Measurements from ENCODE around the gene ZNF518B.

The ZNF518B gene

GRCh38 chr4:10457255-10457801 lies at the start of gene ZNF518B:
Gene ZNF518B (minus strand): TSS chr4:10457426. CDS start chr4:10446328, 11,098 bp downstream.
- peaks cover 75% of the 10 kb centered on the region for H3K27me3 ChIP-seq (ENCODE audit: control insufficient read depth, insufficient read depth, low read length)
- peak within 1 kb of the TSS; percentile 78 for H3K4me3 ChIP-seq (ENCODE audit: low read length)
- peak within 1 kb of the TSS; percentile 51 for H3K9ac ChIP-seq (ENCODE audit: low read length)
- no peaks in the 10 kb centered on the region for H3K9me3 ChIP-seq (ENCODE audit: control insufficient read depth, low read depth, low read length)
- H3K27ac ChIP-seq (ENCODE audit: low read length) = no peak within 1 kb of the TSS
- peaks cover 4% of the 10 kb centered on the region for H3K36me3 ChIP-seq (ENCODE audit: control insufficient read depth, low read depth, low read length)
- H3K4me1 ChIP-seq (ENCODE audit: control insufficient read depth, low read depth, low read length) = peaks cover 19% of the 10 kb centered on the region

DNA sequence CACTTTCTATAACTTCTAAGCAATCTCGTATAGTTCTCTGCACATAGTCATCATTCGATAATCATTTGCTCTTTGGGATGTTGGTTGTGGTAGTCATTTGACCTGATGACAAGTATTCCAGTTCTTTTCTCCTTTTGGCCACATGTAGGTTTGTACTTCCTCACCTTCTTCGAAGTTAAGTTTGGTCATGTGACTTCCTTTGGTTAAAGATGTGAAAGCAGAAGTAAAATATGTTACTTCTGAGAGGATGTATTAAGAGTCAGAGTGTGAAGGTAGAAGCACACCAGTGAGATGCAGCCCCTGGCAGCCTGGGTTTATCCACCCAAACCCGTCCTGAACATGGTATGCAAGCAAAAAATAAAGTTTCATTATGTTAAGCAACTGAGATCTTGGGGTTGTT lies 48.9 kb upstream of the ZNF518B start:
- no peak overlapping the region for H3K27ac ChIP-seq (ENCODE audit: low read length)
- H3K27me3 ChIP-seq (ENCODE audit: control insufficient read depth, insufficient read depth, low read length) = no peaks in the 10 kb centered on the region
- H3K36me3 ChIP-seq (ENCODE audit: control insufficient read depth, low read depth, low read length) = no peaks in the 10 kb centered on the region
- H3K9ac ChIP-seq (ENCODE audit: low read length) = no peak overlapping the region
- peaks cover 2% of the 10 kb centered on the region for H3K4me1 ChIP-seq (ENCODE audit: control insufficient read depth, low read depth, low read length)
- no peaks in the 10 kb centered on the region for H3K9me3 ChIP-seq (ENCODE audit: control insufficient read depth, low read depth, low read length)
- no peak overlapping the region for H3K4me3 ChIP-seq (ENCODE audit: low read length)

GRCh38 chr4:10504570-10505179 lies 47.4 kb upstream of the ZNF518B start:
- peaks cover 7% of the 10 kb centered on the region for H3K4me1 ChIP-seq (ENCODE audit: control insufficient read depth, low read depth, low read length)
- no peak overlapping the region for H3K27ac ChIP-seq (ENCODE audit: low read length)
- no peak overlapping the region for H3K4me3 ChIP-seq (ENCODE audit: low read length)
- no peak overlapping the region for H3K9ac ChIP-seq (ENCODE audit: low read length)
- H3K36me3 ChIP-seq (ENCODE audit: control insufficient read depth, low read depth, low read length) = no peaks in the 10 kb centered on the region
- peaks cover 11% of the 10 kb centered on the region for H3K27me3 ChIP-seq (ENCODE audit: control insufficient read depth, insufficient read depth, low read length)
- H3K9me3 ChIP-seq (ENCODE audit: control insufficient read depth, low read depth, low read length) = no peaks in the 10 kb centered on the region

DNA sequence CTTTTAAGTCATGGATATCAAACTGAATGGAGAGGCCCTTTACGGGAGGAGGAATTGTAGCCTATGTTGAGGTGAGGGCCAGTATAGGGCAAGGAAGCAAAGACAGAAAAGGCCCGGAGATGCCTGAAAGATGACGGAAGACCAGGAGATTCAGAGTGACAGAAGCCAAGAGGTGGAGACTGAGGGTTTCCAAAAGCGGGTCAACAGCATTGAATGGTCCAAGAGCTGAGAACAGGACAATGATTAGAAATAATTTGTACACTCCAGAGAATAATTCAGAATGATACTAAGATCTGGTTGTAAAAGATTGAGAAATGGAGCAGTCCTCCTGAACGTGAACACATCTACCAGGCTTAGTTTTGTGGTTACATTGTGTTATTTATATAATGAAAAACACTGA lies 45.5 kb upstream of the ZNF518B start:
- H3K4me3 ChIP-seq (ENCODE audit: low read length) = no peak overlapping the region
- no peak overlapping the region for H3K27ac ChIP-seq (ENCODE audit: low read length)
- H3K9me3 ChIP-seq (ENCODE audit: control insufficient read depth, low read depth, low read length) = no peaks in the 10 kb centered on the region
- H3K9ac ChIP-seq (ENCODE audit: low read length) = no peak overlapping the region
- H3K27me3 ChIP-seq (ENCODE audit: control insufficient read depth, insufficient read depth, low read length) = peaks cover 20% of the 10 kb centered on the region
- H3K36me3 ChIP-seq (ENCODE audit: control insufficient read depth, low read depth, low read length) = no peaks in the 10 kb centered on the region
- H3K4me1 ChIP-seq (ENCODE audit: control insufficient read depth, low read depth, low read length) = peaks cover 14% of the 10 kb centered on the region

DNA sequence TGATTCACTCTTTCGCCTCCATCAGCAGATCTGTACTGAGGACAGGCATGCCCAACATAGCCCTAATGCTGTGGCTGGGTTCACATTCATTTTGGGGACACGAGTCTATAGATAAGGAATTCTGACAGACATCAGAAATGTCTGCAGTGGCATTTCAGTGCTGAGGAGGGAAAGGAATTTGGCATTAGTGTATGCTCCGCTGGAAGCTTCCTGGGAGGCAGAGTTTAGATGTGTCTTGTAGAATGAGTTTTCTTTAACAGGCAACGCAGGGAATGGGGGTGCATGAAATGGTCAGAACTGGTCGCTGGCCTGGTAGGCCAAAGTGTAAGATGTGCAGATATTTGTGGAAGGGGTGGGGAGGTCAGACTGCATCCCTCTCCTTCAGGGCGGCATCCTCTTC lies 43.5 kb upstream of the ZNF518B start:
- peaks cover 24% of the 10 kb centered on the region for H3K27me3 ChIP-seq (ENCODE audit: control insufficient read depth, insufficient read depth, low read length)
- H3K4me1 ChIP-seq (ENCODE audit: control insufficient read depth, low read depth, low read length) = peaks cover 31% of the 10 kb centered on the region
- H3K9ac ChIP-seq (ENCODE audit: low read length) = no peak overlapping the region
- H3K9me3 ChIP-seq (ENCODE audit: control insufficient read depth, low read depth, low read length) = no peaks in the 10 kb centered on the region
- H3K36me3 ChIP-seq (ENCODE audit: control insufficient read depth, low read depth, low read length) = no peaks in the 10 kb centered on the region
- no peak overlapping the region for H3K27ac ChIP-seq (ENCODE audit: low read length)
- no peak overlapping the region for H3K4me3 ChIP-seq (ENCODE audit: low read length)

- no peak overlapping the region for H3K9ac ChIP-seq (ENCODE audit: low read length)
- H3K27me3 ChIP-seq (ENCODE audit: control insufficient read depth, insufficient read depth, low read length) = peaks cover 63% of the 10 kb centered on the region
- peak overlapping the region; percentile 29 for H3K4me3 ChIP-seq (ENCODE audit: low read length)
- no peaks in the 10 kb centered on the region for H3K36me3 ChIP-seq (ENCODE audit: control insufficient read depth, low read depth, low read length)
- H3K9me3 ChIP-seq (ENCODE audit: control insufficient read depth, low read depth, low read length) = no peaks in the 10 kb centered on the region
- H3K27ac ChIP-seq (ENCODE audit: low read length) = no peak overlapping the region
- peaks cover 41% of the 10 kb centered on the region for H3K4me1 ChIP-seq (ENCODE audit: control insufficient read depth, low read depth, low read length)
These were observed 39.0 kb upstream of the ZNF518B start for GRCh38 chr4:10496200-10496599.

DNA sequence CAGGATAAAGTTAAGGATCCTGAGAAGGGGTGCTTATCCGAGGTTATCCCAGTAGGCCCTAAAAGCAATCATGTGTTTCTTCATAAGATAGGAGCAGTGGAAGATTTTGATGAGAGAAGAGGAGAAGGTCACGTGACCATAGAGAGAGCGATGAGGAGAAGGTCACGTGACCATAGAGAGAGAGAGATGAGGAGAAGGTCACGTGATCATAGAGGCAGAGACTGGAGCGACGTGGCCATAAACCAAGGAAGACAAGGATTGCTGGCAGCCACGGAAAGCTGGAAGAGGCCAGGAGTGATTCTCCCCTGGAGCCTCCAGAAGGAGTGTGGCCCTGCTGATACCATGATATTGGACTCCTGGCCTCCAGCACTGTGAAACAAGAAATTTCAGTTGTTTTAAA lies 38.4 kb upstream of the ZNF518B start:
- peak overlapping the region; percentile 29 for H3K4me3 ChIP-seq (ENCODE audit: low read length)
- H3K4me1 ChIP-seq (ENCODE audit: control insufficient read depth, low read depth, low read length) = peaks cover 35% of the 10 kb centered on the region
- no peak overlapping the region for H3K9ac ChIP-seq (ENCODE audit: low read length)
- H3K9me3 ChIP-seq (ENCODE audit: control insufficient read depth, low read depth, low read length) = no peaks in the 10 kb centered on the region
- H3K36me3 ChIP-seq (ENCODE audit: control insufficient read depth, low read depth, low read length) = no peaks in the 10 kb centered on the region
- no peak overlapping the region for H3K27ac ChIP-seq (ENCODE audit: low read length)
- H3K27me3 ChIP-seq (ENCODE audit: control insufficient read depth, insufficient read depth, low read length) = peaks cover 61% of the 10 kb centered on the region

DNA sequence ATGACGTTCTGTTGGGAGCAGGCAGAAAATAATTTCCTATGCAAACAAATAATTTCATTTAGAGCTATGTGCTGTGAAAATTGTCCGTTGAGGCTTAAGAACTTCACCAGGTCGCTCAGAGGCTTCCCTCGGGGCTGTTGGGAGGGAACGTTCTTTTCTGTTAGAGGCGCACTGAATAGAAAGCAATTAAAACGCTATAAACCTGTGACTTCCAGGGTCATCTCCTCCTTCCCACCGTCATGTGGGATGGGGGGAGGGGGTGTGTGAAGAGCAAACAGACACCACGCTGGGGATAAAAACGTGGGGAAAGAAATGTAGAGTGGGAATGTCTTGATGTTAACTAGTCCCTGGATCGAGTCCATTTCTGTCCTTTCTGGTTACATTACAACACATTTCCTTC lies 35.2 kb upstream of the ZNF518B start:
- no peaks in the 10 kb centered on the region for H3K9me3 ChIP-seq (ENCODE audit: control insufficient read depth, low read depth, low read length)

GRCh38 chr4:10491401-10491800 lies 34.2 kb upstream of the ZNF518B start:
- no peak overlapping the region for H3K9ac ChIP-seq (ENCODE audit: low read length)
- H3K36me3 ChIP-seq (ENCODE audit: control insufficient read depth, low read depth, low read length) = no peaks in the 10 kb centered on the region
- H3K4me3 ChIP-seq (ENCODE audit: low read length) = no peak overlapping the region
- no peaks in the 10 kb centered on the region for H3K9me3 ChIP-seq (ENCODE audit: control insufficient read depth, low read depth, low read length)
- peaks cover 15% of the 10 kb centered on the region for H3K4me1 ChIP-seq (ENCODE audit: control insufficient read depth, low read depth, low read length)
- peaks cover 39% of the 10 kb centered on the region for H3K27me3 ChIP-seq (ENCODE audit: control insufficient read depth, insufficient read depth, low read length)
- H3K27ac ChIP-seq (ENCODE audit: low read length) = no peak overlapping the region

More for the DNA sequence above, 35.2 kb upstream of the ZNF518B start:
- Histone ChIP-seq H3K4me3 (ENCODE audit: low read length) (no peak overlapping the region), H3K4me1 (ENCODE audit: control insufficient read depth, low read depth, low read length) (peaks cover 25% of the 10 kb centered on the region), H3K27ac (ENCODE audit: low read length) (no peak overlapping the region), H3K9ac (ENCODE audit: low read length) (no peak overlapping the region), H3K36me3 (ENCODE audit: control insufficient read depth, low read depth, low read length) (no peaks in the 10 kb centered on the region), H3K27me3 (ENCODE audit: control insufficient read depth, insufficient read depth, low read length) (peaks cover 41% of the 10 kb centered on the region)

GRCh38 chr4:10490996-10491395 lies 33.8 kb upstream of the ZNF518B start:
- Histone ChIP-seq H3K4me3 (ENCODE audit: low read length) (no peak overlapping the region), H3K9me3 (ENCODE audit: control insufficient read depth, low read depth, low read length) (no peaks in the 10 kb centered on the region), H3K4me1 (ENCODE audit: control insufficient read depth, low read depth, low read length) (peaks cover 13% of the 10 kb centered on the region), H3K27me3 (ENCODE audit: control insufficient read depth, insufficient read depth, low read length) (peaks cover 39% of the 10 kb centered on the region), H3K9ac (ENCODE audit: low read length) (no peak overlapping the region), H3K36me3 (ENCODE audit: control insufficient read depth, low read depth, low read length) (no peaks in the 10 kb centered on the region), H3K27ac (ENCODE audit: low read length) (no peak overlapping the region)

DNA sequence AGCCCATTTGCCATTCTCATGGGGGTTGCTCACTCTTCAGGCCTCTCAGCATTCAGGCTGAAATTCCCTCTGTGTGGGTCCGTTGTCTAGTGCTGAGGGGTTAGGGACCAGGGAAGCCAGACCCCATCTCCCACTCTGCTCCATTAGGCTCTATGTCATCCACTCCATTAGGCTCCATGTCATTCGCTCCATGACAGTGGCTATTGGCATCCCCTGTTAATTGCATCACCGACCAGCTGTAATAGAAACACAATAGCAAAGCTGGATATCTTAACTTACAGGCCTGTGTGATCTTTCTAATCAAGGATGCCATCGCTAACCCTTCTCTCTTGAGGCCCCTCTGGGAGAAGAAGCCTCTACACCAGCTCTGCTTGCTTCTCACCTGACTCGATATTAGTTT lies 25.7 kb upstream of the ZNF518B start:
- Histone ChIP-seq H3K27ac (ENCODE audit: low read length) (no peak overlapping the region), H3K4me3 (ENCODE audit: low read length) (no peak overlapping the region), H3K27me3 (ENCODE audit: control insufficient read depth, insufficient read depth, low read length) (no peaks in the 10 kb centered on the region), H3K9me3 (ENCODE audit: control insufficient read depth, low read depth, low read length) (no peaks in the 10 kb centered on the region), H3K4me1 (ENCODE audit: control insufficient read depth, low read depth, low read length) (no peaks in the 10 kb centered on the region), H3K9ac (ENCODE audit: low read length) (no peak overlapping the region), H3K36me3 (ENCODE audit: control insufficient read depth, low read depth, low read length) (no peaks in the 10 kb centered on the region)

DNA sequence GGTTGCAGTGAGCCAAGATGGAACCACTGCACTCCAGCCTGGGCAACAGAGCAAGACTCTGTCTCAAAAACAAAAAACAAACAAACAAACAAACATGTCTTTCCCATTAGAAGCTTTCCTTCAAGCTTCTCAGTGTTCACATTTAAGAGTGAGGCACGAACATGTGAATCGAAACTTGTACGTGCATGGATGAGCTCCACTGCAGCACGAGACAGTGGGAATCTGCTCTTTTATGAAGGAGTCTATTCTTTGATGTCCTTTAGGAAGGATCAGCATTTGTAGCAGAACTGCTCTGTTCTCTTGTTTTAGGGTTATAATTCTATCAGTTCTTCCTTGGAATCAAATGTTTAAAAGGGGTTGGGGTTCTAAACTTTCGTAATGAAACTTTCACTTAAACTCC lies 23.4 kb upstream of the ZNF518B start:
- no peak overlapping the region for H3K4me3 ChIP-seq (ENCODE audit: low read length)
- no peaks in the 10 kb centered on the region for H3K9me3 ChIP-seq (ENCODE audit: control insufficient read depth, low read depth, low read length)
- no peak overlapping the region for H3K9ac ChIP-seq (ENCODE audit: low read length)
- H3K36me3 ChIP-seq (ENCODE audit: control insufficient read depth, low read depth, low read length) = no peaks in the 10 kb centered on the region
- no peak overlapping the region for H3K27ac ChIP-seq (ENCODE audit: low read length)
- H3K4me1 ChIP-seq (ENCODE audit: control insufficient read depth, low read depth, low read length) = no peaks in the 10 kb centered on the region
- no peaks in the 10 kb centered on the region for H3K27me3 ChIP-seq (ENCODE audit: control insufficient read depth, insufficient read depth, low read length)

Measured in iPS-18a (cell line).